NCI-H2029 (cell line): ENCODE data around the gene CACFD1.

ENCODE experiments used
- DNase-seq: peaks from one replicate; lab custom pipeline; 2025; lab: John Stamatoyannopoulos, UW

Gene CACFD1

GRCh38 chr9:133499892-133500270, 40.1 kb downstream of the CACFD1 start:
- no peak for DNase-seq

- DNase-seq = no peak
These were observed 42.3 kb downstream of the CACFD1 start for GRCh38 chr9:133502112-133502511.

- DNase-seq = no peak
These were observed 45.5 kb downstream of the CACFD1 start for GRCh38 chr9:133505186-133505830.

- DNase-seq = no peak
These were observed 46.3 kb downstream of the CACFD1 start for GRCh38 chr9:133505901-133506652.

DNA sequence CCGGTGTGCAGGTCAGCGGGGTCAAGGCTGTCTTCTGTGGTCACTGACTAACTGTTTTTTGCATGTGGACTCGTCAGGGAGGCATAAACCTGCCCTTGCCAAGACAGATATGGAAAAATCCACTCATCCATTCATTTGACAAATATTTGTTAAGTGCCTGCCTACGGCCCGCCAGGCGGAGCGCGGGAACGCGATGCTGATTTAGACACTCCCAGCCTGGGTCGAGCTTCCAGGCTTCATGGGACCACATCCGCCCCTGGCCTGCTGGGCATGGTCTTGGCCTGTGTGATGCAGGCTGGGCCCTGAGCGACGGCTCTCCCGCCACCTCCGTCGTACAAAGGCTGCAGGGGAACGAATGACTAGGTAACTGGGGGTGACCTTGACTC, 46.9 kb downstream of the CACFD1 start:
- peak; percentile 65 for DNase-seq

DNA sequence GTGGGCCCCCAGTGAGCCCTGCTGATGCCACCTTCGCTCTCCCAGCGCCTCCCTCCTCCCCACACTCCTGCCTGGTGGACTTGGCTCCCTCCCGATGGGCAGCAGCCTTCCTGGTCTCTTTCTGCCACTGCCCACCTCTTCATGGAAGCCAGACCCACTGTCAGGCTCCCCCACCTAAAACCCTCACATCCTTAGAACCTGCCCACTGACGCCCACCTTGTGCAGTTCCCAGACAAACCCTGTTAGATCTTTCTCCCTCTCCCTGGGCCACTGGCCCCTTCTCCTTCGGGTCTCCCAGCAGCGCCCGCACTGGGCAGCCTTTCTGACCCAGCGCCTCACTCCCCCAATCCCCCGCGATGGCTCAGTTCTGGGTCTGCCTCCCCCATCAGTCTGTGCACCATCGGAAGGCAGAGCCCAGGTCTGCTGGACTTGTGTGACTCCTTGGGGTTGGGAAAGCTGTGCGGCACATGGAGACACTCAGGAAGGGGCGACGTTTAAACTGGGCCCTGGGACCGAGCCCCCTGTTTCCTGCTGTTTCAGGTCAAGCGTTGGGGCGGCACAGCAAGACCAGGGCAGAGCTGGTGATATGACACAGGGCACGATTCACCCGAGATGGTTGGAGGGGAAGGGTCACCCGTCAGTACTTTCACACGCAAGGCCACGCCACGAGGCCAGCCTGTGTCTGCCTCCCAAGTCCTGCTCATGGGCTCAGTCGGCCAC, 47.6 kb downstream of the CACFD1 start:
- DNase-seq = no peak

DNA sequence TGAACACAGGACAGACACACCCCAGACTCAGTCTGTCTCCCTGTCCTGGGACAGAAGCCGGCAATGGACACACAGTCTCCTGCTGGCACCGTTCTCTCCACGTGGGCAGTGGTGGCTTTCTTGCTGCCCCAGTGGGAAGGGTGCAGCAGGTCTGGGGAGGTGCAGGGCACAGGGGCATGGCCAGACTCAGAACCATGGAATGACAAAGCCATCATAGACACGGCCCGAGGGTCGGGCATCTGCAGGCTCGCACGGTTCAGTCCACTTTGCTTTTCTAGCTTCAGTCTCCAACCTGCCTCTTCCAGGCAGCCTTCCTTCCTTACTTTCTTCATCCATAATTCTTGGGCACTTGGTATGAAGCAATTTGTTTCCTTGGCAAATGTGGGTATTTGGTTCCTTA, 48.3 kb downstream of the CACFD1 start:
- DNase-seq = no peak

- peak; percentile 98 for DNase-seq
These were observed 49.7 kb downstream of the CACFD1 start for GRCh38 chr9:133509179-133510083.

DNA sequence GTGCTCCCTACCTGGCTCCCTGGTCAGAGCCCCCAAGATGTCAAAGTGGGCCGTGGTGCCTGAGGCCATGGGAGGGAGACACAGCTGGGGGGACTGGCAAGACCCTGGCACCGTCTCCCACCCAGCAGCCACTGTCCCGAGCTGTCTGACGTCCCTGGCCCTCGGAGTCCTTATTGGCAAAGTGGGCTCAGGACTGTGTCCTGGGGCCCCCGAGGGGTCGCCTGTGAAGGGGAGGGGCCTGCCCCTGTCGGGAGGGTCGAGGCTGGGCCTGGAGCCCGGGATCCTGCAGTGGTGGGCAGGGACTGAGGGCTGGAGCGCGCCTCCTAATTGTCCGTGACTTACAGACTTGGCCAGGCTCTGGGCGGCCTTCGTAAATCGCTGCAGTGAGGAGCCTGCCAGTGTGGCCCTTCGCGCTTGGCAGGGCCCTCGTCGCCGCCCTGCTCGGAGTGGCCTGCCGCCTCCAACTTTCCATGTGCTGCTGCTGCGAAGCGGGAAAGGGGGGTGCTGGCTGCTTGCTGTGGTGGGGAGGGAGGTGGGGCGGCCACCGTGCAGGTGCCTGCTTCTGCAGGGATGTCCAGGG, 51.2 kb downstream of the CACFD1 start:
- no peak for DNase-seq

DNA sequence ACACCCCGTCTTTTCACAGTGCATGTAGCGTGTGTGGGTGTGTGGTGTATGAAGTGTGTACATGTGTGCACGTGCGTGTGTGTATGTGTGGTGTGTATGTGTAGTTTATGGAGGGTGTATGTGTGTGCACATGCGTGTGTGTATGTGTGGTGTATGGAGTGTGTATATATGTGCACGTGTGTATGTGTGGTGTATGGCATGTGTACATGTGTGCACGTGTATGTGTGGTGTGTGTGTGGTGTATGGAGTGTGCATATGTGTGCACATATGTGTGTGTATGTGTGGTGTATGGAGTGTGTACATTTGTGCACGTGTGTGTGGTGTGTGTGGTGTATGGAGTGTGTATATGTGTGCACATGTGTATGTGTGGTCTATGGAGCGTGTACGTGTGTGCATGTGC, 51.8 kb downstream of the CACFD1 start:
- DNase-seq = no peak

- no peak for DNase-seq
These were observed 52.8 kb downstream of the CACFD1 start for GRCh38 chr9:133512253-133513213.

- DNase-seq = peak; percentile 64
These were observed 53.7 kb downstream of the CACFD1 start for GRCh38 chr9:133513214-133514100.

DNA sequence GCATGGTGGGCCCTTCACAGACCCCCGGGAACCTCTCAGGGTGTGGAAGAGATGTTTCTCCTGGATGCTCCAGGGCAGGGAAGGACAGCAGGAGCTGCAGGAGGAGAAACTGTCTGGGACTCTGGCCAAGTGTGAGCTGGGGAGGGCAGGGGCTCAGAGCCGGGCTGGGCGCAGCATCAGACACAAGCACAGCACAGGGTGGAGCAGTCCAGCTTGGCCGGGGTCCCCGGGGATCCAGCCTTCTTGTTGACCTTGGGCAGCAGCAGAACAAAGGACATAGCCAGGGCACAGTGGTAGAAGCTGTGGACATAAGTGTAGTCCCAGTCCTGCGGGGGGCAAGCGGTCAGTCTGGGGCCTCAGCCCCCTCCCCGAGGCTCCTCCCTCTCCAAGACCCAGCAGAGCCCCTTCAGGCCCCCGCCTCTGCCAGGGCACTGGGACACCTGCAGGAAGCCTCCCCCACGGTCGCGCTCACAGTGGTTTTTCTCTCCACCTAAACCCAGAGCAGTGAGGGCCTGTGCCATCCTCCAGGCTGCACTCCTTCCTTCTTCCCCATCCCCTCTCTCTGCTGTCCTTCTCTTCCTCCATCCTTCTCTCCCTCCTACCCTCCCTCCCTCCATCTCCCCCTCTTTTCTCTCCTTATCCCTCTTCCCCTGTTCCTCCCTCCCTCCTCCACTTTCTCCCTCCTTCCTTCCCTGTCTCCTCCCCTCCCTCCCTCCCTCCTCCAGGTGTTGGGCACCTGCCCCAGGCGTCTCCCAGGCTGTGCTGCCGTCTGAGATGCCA, 54.9 kb downstream of the CACFD1 start:
- peak; percentile 83 for DNase-seq

DNA sequence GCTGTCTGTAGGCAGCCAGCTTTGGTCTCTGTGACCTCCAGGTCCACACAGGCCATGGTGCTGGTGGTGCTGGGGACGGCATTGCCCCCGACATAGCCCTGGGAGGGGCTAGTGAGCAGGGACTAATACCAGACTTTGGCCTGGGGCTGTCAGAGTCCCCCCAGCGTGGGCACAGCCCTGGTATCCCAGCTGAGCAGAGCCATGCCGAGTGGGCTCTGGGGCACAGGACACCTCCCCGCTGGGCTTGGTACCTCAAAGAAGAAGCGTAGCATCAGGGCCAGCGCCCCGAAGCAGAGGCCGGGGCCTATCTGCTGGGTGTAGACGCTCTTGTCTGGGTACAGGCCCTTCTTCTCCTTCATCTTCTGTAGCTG, 55.4 kb downstream of the CACFD1 start:
- no peak for DNase-seq

- DNase-seq = no peak
These were observed 56.0 kb downstream of the CACFD1 start for GRCh38 chr9:133515615-133516255.

GRCh38 chr9:133516256-133516960, 56.6 kb downstream of the CACFD1 start:
- no peak for DNase-seq

DNA sequence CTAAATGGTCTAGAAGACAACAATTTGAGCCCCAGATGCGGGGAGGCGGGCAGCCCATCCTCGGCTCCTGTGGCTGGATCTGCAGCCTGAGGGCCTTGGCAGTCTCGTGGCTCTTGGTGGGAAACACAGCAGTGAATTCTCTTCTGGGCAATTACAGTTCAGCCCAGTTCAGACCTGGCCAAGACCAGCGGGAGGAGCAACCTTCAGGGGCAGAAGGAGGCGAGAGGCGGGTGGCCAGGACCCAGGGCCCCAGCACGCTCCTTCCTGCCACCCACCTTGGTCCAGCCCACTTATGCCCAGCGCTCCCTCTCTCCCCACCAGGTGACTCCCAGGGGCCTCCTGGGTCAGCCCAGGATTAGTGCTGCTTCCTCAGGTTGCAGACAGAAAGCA, 57.2 kb downstream of the CACFD1 start:
- DNase-seq = no peak

GRCh38 chr9:133517711-133518110, 57.9 kb downstream of the CACFD1 start:
- DNase-seq = no peak
